GM19372 (cell line): Measurements from ENCODE around the gene UGCG.

ENCODE experiments used
- ATAC-seq: cut with Tn5 transposase; IDR thresholded peaks from one replicate; pipeline ENCODE4 v1.9.1; 2021; ENCODE audit warnings: mild to moderate bottlenecking, low read depth, moderate library complexity; ENCODE audit not compliant: unreplicated experiment

UGCG gene

GRCh38 chr9:111974092-111974681 lies 77.6 kb downstream of the UGCG start:
- no peak for ATAC-seq

DNA sequence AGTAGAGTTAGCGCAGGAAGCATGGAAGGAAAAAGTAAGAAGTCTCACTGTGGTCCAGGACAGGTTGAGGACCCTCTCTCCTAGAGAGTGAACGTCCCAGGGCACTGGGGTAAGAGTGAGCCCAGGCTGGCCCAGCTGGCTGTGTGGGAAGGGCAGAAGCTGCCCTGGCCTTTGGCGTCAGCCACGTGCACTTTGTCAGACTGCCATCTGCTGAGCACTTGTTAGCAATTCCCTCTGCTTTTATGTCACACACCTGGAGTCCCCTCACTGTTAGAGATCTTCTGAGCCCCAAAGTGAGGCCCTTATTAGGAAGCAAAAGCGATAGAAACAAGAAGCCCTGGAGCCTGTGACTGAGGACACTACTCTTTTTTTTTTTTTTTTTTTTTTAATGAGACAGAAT lies 79.1 kb downstream of the UGCG start:
- no peak for ATAC-seq

GRCh38 chr9:111978616-111979015 lies 82.0 kb downstream of the UGCG start:
- ATAC-seq = no peak

GRCh38 chr9:111979561-111979960 lies 82.9 kb downstream of the UGCG start:
- no peak for ATAC-seq

- ATAC-seq = no peak
Observed at GRCh38 chr9:111980398-111980797, 83.8 kb downstream of the UGCG start.

DNA sequence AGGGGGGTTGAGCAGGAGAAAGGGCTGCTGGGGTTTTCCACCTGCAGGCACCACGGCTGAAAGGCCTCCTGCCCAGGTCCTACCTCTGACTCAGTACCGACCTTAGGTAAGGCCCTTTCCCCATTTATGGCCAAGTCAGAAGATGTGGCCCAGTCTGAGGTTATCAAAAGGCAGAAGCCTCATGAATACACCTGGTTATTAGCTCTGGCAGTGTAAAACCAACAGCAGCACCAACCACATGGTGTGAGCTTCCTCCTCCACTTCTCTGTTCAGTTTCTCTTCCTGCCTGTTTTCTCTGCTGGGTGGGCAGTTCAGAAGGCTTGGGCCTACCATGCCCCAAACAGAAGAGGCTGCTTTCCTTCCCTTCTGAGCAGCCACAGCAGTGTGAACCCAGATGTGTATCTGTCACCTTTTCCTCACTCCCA lies 86.9 kb downstream of the UGCG start:
- peak; percentile 54 for ATAC-seq

DNA sequence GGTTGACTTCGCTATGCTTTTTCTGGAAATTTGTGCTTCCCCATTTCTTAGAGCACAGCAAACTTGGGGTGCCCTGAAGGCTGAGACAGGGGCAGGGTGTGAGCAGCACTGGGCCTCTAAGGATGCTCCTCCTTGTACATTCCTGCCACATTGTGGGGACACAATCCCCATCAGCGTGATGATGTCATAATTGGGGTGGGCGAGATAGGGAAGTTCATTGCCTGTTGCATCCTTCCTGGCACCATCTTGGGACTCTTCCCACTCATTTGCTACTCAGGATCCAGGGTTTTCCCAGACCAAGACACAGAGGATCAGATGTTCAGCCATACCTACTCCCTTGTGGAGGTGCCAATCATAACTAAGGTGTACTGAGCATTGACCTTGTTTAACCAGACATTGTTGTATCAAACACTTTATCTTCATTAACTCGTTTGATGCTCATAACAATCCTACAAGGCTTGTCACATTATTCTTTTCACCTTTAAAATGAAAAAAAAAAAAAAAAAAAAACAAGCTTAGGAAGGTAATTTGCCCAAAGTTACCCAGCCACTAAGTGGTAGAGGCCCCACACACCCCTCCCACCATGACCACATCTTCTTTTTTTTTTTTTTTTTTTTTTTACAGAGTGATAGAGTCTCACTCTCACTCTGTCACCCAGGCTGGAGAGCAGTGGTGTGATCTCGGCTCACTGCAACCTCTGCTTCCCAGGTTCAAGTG lies 87.6 kb downstream of the UGCG start:
- no peak for ATAC-seq
